ENCODE data around the gene WBP11.
A peak's percentile ranks its signal among the peaks of the same experiment; 100 is the strongest.

Gene WBP11

DNA sequence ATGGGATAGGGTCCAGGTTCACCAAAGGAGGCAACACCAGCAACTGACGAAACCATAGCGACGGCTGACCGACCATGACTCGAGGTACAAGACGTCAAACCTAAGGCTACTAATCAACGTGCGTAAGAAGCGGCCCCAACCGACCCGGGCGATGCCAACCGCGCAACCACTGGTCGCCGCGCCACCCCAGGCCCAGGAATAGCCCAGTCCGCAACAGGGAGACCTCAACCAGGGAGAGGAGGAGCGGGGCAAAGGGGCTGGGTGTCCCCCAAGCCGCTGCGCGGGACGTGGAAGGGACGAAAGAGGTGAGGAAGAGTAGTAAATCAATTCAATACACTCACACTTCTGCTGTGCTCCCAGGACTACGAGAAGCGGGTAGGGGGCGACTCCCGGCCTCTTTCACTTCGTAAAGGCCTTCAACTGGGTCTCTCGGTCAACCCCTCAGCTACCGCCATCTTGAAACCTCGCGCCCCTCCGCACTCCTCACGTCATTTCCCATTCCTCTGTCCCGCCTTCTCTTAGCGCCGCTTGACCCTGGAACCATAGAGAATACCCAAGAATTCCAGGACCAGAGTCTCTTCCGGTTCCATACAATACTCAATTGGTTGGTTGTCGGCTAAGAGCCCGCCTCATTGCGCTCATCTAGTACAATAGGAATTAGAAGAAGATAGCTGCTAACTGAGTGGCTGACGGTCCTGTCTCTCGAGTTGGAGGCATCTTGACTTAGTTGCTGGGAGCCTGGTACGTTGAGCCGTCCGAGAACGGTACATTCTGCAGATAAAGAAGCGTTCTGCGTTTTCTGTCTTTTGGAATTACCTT lies at the start of gene WBP11, which contains the start of gene C12orf60:
Gene WBP11 (minus strand): TSS at position 468 of the 819 bp plus-strand sequence. CDS start 2,095 bp downstream, outside the sequence.
Gene C12orf60 (plus strand): TSS at position 660 of the 819 bp plus-strand sequence. CDS start 19,266 bp downstream, outside the sequence.
- DNase-seq (ENCODE audit: insufficient read length, low spot score) = peak; percentile 64
- TF ChIP-seq, protein P1, sequence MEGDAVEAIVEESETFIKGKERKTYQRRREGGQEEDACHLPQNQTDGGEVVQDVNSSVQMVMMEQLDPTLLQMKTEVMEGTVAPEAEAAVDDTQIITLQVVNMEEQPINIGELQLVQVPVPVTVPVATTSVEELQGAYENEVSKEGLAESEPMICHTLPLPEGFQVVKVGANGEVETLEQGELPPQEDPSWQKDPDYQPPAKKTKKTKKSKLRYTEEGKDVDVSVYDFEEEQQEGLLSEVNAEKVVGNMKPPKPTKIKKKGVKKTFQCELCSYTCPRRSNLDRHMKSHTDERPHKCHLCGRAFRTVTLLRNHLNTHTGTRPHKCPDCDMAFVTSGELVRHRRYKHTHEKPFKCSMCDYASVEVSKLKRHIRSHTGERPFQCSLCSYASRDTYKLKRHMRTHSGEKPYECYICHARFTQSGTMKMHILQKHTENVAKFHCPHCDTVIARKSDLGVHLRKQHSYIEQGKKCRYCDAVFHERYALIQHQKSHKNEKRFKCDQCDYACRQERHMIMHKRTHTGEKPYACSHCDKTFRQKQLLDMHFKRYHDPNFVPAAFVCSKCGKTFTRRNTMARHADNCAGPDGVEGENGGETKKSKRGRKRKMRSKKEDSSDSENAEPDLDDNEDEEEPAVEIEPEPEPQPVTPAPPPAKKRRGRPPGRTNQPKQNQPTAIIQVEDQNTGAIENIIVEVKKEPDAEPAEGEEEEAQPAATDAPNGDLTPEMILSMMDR (IDR thresholded peaks at IDR 0.05; ENCODE audit: insufficient read depth, missing control alignments) = no peak
- no peak for FAIRE-seq

DNA sequence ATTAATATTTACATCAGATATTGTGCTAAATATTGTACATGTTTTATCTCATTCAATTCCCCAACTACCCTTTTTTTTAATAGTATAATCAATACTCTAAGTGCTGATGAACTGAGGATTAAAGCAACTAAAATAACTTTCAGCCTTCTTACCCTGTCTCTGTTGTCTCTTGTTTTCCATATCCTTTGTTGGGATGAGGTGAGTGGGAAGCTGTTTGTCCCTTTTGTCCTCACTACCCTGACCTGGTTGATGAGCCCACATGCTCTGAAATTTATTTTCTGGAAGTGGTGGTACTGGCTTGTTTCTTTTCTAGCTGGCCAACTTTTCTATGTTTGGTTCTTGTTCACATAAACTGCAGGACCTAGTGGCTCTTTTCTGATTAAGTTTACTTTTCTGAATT lies 49.6 kb upstream of the WBP11 start:
- TF ChIP-seq, protein P1 (IDR thresholded peaks at IDR 0.05; ENCODE audit: insufficient read depth, missing control alignments) = no peak
- FAIRE-seq (no peak), DNase-seq (ENCODE audit: insufficient read length, low spot score) (no peak)

DNA sequence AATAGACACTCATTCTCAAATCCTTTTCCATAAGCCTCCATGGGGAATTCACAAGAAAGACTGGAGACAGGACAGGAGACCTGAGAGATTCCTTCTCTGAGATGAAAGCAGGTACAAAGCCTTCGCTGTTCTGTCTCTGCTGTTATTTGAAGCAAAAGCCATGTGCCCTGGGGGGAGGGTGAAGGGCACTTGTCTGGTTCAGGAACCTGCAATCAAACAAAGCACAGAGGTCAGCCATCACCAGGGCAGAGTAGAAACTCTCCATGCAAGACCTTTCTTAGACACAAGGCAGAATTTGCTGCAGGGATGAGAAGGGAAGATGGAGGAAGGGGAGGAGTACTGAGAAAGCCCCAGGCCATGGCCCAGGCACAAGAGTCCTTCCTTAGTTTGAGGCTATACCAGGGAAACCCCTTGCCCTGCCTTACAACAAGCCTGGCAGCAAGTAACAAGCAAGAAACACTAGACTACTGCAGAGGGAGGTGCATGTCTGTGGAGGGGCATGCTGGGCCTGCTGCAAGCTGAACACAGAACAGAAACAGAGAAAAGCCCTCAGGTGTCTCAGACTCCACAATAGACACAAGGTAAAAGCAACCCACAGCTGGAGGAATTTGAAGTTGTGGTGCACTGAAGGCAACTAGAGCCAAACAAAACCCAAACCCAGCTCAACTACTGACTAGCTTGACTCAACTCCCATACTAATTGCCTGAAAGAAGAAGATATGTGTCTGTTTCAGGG lies 47.8 kb upstream of the WBP11 start:
- no peak for FAIRE-seq

DNA sequence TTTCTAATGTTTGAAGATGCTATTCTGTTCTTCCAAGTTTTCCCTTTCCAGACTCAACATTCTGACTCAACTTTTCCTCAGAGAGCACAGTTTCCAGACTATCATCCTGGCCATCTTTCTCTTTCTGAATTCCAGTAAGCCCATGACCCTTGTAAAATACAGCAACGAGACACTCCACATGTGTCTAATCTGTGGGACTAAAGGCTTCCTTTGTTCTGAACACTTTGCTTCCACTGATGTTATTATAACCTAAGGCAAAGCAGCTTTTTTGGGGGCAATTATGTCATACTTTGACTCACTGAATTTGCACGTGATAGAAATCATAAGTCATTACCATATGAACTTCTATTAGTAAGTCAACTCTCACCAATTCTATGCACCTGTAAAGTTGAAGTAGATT lies 46.4 kb upstream of the WBP11 start:
- DNase-seq (ENCODE audit: insufficient read length, low spot score) = no peak
- TF ChIP-seq, protein P1 (IDR thresholded peaks at IDR 0.05; ENCODE audit: insufficient read depth, missing control alignments) = no peak
- no peak for FAIRE-seq

More for the DNA sequence above, 47.8 kb upstream of the WBP11 start:
- TF ChIP-seq, protein P1 (IDR thresholded peaks at IDR 0.05; ENCODE audit: insufficient read depth, missing control alignments) = no peak
- no peak for DNase-seq (ENCODE audit: insufficient read length, low spot score)

DNA sequence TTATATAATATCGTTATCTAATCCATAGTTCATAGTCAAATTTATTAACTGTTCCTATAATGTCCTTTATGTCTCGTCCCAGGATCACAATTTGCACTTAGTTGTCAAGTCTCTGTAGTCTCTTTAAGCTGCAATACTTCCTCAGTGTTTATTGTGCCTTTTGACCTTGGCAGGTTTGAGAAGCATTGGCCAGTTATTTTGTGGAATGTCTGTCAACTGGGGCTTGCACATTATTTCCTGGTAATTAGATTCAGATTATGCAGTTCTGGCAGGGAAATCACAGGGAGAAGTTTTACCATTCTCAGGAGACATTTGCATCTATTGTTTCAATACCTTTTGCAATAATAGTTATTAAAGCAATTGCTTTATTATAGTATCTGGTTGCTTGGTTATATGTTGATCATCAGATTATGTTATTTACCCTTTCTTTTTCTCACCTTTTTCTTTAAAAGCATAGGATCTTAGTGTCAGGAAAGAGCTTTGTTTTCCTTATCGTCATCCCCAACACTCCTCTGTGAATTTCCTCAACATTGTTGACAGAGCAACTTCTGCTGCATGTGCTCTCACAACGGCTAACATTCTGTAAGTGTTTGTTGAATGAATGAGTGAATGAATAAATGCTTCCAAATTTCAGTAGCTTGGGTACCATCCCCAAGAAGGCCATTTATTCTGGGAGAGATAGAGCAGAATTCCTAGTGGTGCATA lies 43.8 kb upstream of the WBP11 start:
- DNase-seq (ENCODE audit: insufficient read length, low spot score) = no peak
- no peak for FAIRE-seq
- TF ChIP-seq, protein P1 (IDR thresholded peaks at IDR 0.05; ENCODE audit: insufficient read depth, missing control alignments) = no peak

DNA sequence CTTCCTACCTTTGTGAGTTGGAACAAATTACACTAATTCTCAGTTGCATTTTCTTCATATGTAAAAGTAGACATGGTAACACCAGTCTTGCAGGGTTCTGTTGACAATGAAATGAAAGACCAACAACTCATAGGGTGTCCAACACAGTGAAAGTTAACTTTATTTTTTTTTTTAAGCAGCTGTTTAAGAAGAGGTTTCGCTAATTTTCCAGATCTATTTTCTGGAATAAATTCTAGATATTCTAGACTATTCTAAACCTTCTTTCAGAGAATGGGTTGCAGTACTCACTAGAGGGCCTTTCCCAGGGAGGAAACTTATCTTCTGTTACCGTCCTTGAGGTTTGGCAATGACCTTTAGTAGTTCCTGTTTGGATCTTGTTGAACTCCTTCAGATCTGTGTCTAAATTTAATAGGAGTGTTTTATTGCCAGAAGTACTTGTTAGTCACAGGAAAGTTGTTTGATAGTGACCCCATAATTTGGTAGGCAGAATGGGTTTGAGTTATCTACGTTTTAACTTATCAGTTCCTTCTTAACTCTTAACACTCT lies 42.8 kb upstream of the WBP11 start:
- TF ChIP-seq, protein P1 (IDR thresholded peaks at IDR 0.05; ENCODE audit: insufficient read depth, missing control alignments) = no peak
- FAIRE-seq (no peak), DNase-seq (ENCODE audit: insufficient read length, low spot score) (no peak)

Measured in D721Med (cell line).